ENCODE data around the gene ODAD4. TPM values are rescaled to one million over a fixed set of nuclear protein-coding genes. Genes with fewer than 3 reads are reported as not detected.

ODAD4 gene
- total and polyA plus RNA-seq, 2 of the 8 experiments (the other 6 are each of a cell fraction or from before 2014, with no cell fraction given) = 0.48 to 1.3 TPM

DNA sequence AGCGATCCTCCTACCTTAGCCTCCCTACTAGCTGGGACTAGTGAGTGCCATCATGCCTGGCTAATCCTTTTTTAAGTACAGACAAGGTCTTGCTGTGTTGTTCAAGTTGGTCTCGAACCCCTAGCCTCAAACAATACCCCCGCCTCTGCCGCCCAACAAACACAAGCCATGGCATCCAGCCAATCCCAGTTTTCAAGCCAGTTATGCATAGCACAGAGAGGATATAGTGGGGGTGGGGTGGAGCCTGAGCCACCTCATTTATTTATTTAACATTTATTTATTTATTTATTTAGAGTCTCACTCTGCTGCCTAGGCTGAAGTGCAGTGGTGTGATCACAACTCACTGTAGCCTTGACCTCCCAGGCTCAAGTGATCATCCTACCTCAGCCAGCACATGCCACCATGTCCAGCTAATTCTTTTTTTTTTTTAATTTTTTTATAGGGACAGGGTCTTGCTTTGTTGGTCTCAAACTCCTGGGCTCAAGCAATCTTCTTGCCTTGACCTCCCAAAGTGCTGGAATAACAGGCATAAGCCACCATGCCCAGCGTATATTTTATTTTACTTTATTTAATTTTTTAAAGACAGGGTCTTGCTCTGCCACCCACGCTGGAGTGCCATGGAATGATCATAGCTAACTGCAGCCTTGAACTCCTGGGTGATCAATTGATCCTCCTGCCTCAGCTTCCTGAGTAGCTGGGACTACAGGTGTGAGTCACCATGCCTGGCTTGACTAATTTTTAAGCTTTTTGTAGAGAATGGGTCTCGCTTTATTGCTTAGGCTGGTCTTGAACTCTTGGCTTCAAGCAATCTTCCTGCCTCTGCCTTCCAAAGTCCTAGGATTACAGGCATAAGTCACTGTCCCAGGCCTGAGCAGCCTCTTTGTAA, 39.0 kb upstream of the ODAD4 start:
- Histone ChIP-seq H2BK5ac (ENCODE audit: low read depth, low read length) (no peak overlapping the region), H3K23ac (ENCODE audit: insufficient read length) (no peak overlapping the region), H3K4me1 (replicated peaks in 1 of 4; ENCODE audit: control insufficient read depth in 3 of 4, insufficient read depth in 4 of 4, low read length in 3 of 4) (no peaks in the 10 kb centered on the region), H3K14ac (ENCODE audit: insufficient read length) (no peak overlapping the region), H3K36me3 (ENCODE audit: control insufficient read depth in 2 of 4, insufficient read depth in 4 of 4, low read length in 3 of 4) (peaks cover 51 to 95% (median 80%) of the 10 kb centered on the region in 4 experiments), H3K27ac (ENCODE audit: low read depth, low read length) (no peak overlapping the region), H4K20me1 (replicated peaks in 1 of 2; ENCODE audit: control insufficient read depth in 1 of 2, insufficient read depth in 2 of 2, low read length in 2 of 2) (peaks cover 2 to 20% of the 10 kb centered on the region in 2 experiments), H3K79me2 (ENCODE audit: control insufficient read depth in 1 of 2, insufficient read depth in 2 of 2, low read length in 2 of 2) (no peaks in the 10 kb centered on the region; a peak in 1 of 4 replicates), H2AFZ (ENCODE audit: low read length) (no peak overlapping the region), H3K9ac (replicated peaks in 1 of 4; ENCODE audit: extremely low read depth in 1 of 4, low read depth in 3 of 4, low read length in 3 of 4) (no peak overlapping the region), H3K56ac (replicated peaks; ENCODE audit: insufficient read length, low read depth, low read length) (no peak overlapping the region), H2BK12ac (ENCODE audit: low read depth, low read length) (no peak overlapping the region), H3K4me2 (ENCODE audit: insufficient read depth in 1 of 2, low read depth in 2 of 2, low read length in 2 of 2) (no peak overlapping the region), H3K27me3 (replicated peaks in 1 of 4; ENCODE audit: control insufficient read depth in 3 of 4, extremely low read depth in 1 of 4, insufficient read depth in 3 of 4, low read length in 3 of 4) (no peaks in the 10 kb centered on the region), H2AK5ac (ENCODE audit: low read depth, low read length) (no peak overlapping the region), H3K9me3 (ENCODE audit: insufficient read depth in 2 of 2, low read depth in 1 of 2, low read length in 1 of 2) (no peaks in the 10 kb centered on the region), H3K79me1 (ENCODE audit: low read depth, low read length) (no peaks in the 10 kb centered on the region; the same call in 1 of the 2 replicates), H3K23me2 (ENCODE audit: low read depth, low read length) (no peaks in the 10 kb centered on the region), H3K4me3 (ENCODE audit: extremely low read depth in 1 of 4, insufficient read depth in 2 of 4, low read depth in 3 of 4, low read length in 4 of 4) (no peak overlapping the region), H4K91ac (replicated peaks; ENCODE audit: insufficient read length, low read length) (no peak overlapping the region), H3K18ac (ENCODE audit: extremely low read depth, low read length) (no peak overlapping the region), H3K4ac (replicated peaks; ENCODE audit: insufficient read length, low read depth, low read length) (no peak overlapping the region), H2BK15ac (ENCODE audit: low read length) (no peak overlapping the region), H4K8ac (ENCODE audit: extremely low read depth, insufficient read depth, low read length) (no peak overlapping the region), H2BK120ac (replicated peaks; ENCODE audit: low read depth, low read length) (no peak overlapping the region), H2BK20ac (ENCODE audit: low read length) (no peak overlapping the region), H4K5ac (ENCODE audit: insufficient read length, low read depth, low read length) (no peak overlapping the region)
- CTCF ChIA-PET (ENCODE audit: partially characterized antibody) = interaction anchor here (0.9 to 1.3 kb wide), 4 partner anchors 17 to 154 kb away, joined by 3 to 5 read pairs (median 4); no protein-coding TSS in a partner anchor
- POLR2A ChIA-PET (ENCODE audit: partially characterized antibody) = interaction anchor here (0.7 to 1.8 kb wide), 2 partner anchors 16 to 18 kb away, joined by 3 to 4 read pairs; no protein-coding TSS in a partner anchor
- DNase-seq (ENCODE audit: low read depth in 1 of 2, low spot score in 2 of 2) = no peak
- FAIRE-seq = no peak
- WGBS, 2 experiments (ENCODE audit: extremely low coverage in 1 of 2, insufficient coverage in 1 of 2, insufficient read length in 1 of 2, insufficient replicate concordance in 2 of 2, low coverage in 1 of 2, low lambda C conversion rate in 2 of 2, missing lambda C conversion rate in 1 of 2) = 96% methylated on average over 7 of the region's 7 CpGs; no CpG with 5 or more reads in 1 of the 2 experiments
- TF ChIP-seq TCF12 (IDR thresholded peaks at IDR 0.05; ENCODE audit: low read depth, low read length) (no peak), CEBPB (IDR thresholded peaks at IDR 0.05; ENCODE audit: low read depth, low read length) (no peak), BACH1 (IDR thresholded peaks at IDR 0.05; ENCODE audit: low read length) (no peak), PHF8 (conservative IDR thresholded peaks at IDR 0.05; ENCODE audit: low read depth, low read length) (no peak), ZNF274 (IDR thresholded peaks at IDR 0.05; ENCODE audit: borderline replicate concordance, extremely low read depth, low read length) (no peak), CREB1 (IDR thresholded peaks at IDR 0.05) (no peak), EZH2 (IDR thresholded peaks at IDR 0.05; ENCODE audit: low read depth, low read length, severe bottlenecking) (no peak), RXRA (IDR thresholded peaks at IDR 0.05; ENCODE audit: insufficient read depth, low read depth, low read length) (no peak), POLR2A (IDR thresholded peaks at IDR 0.05; ENCODE audit: control extremely low read depth in 1 of 2, low read depth in 2 of 2, low read length in 2 of 2) (no peak), NRF1 (IDR thresholded peaks at IDR 0.05; ENCODE audit: low read depth, low read length) (no peak), NANOG (IDR thresholded peaks at IDR 0.05; ENCODE audit: insufficient read depth, low read depth, low read length, poor library complexity, severe bottlenecking) (no peak), POU5F1 (IDR thresholded peaks at IDR 0.05; ENCODE audit: low read depth, low read length) (no peak)

Measured in H1 (cell line).